ENCODE results near the gene HRH4. TPM values are rescaled to one million over a fixed set of nuclear protein-coding genes. Genes with fewer than 3 reads are reported as not detected.

The HRH4 gene
- polyA plus RNA-seq, 1 of the 3 experiments (the other 2 are of a cell fraction), result not detected

- H2AFZ ChIP-seq (ENCODE audit: low read depth), result no peak overlapping the region
- no peaks in the 10 kb centered on the region for H3K4me1 ChIP-seq (ENCODE audit: control insufficient read depth in 1 of 2, insufficient read depth in 2 of 2, low read depth in 1 of 2, low read length in 1 of 2)
- DNase-seq, result no peak
- no peak overlapping the region for H3K27ac ChIP-seq (ENCODE audit: low read depth in 2 of 2, low read length in 1 of 2)
- WGBS (ENCODE audit: low lambda C conversion rate), result 60% methylated on average over 4 of the region's 4 CpGs
- no peaks in the 10 kb centered on the region for H3K79me2 ChIP-seq (ENCODE audit: insufficient read depth)
- no peaks in the 10 kb centered on the region for H3K9me3 ChIP-seq
- H3F3A ChIP-seq (replicated peaks; ENCODE audit: insufficient read depth), result no peaks in the 10 kb centered on the region
- no peaks in the 10 kb centered on the region for H4K20me1 ChIP-seq (ENCODE audit: insufficient read depth)
- ChIA-PET POLR2A (no interaction called here), CTCF (interaction anchor here (5.1 to 6.2 kb wide), 2 partner anchors 11 to 16 kb away, joined by 24 to 41 read pairs; no protein-coding TSS in a partner anchor)
- H3K9me2 ChIP-seq, result no peaks in the 10 kb centered on the region
- TF ChIP-seq RAD21 (IDR thresholded peaks at IDR 0.05; ENCODE audit: low read length), result no peak
- TF ChIP-seq CTCF (IDR thresholded peaks at IDR 0.05), result no peak
- no peak for TF ChIP-seq JUND (IDR thresholded peaks at IDR 0.05)
- no peak for TF ChIP-seq EZH2phosphoT487 (IDR thresholded peaks at IDR 0.05; ENCODE audit: borderline replicate concordance, low read depth)
- no peak for TF ChIP-seq YY1 (IDR thresholded peaks at IDR 0.05; ENCODE audit: low read depth)
- TF ChIP-seq FOSL2 (IDR thresholded peaks at IDR 0.05; ENCODE audit: borderline replicate concordance, low read depth), result no peak
- no peak for TF ChIP-seq EP300 (IDR thresholded peaks at IDR 0.05; ENCODE audit: borderline replicate concordance in 1 of 2, low read depth in 1 of 2, low read length in 1 of 2)
- TF ChIP-seq FOXM1 (IDR thresholded peaks at IDR 0.05; ENCODE audit: low read depth), result no peak
- H3K9ac ChIP-seq, result no peak overlapping the region
- H3K27me3 ChIP-seq (ENCODE audit: insufficient read depth), result no peaks in the 10 kb centered on the region; the same call in 1 of the 2 replicates
- no peak overlapping the region for H3K4me2 ChIP-seq
- H3K36me3 ChIP-seq (replicated peaks in 1 of 2; ENCODE audit: control insufficient read depth in 1 of 2, insufficient read depth in 2 of 2, low read length in 1 of 2), result no peaks in the 10 kb centered on the region
- no peak overlapping the region for H3K4me3 ChIP-seq (ENCODE audit: low read depth in 2 of 2, low read length in 1 of 2)
Observed at GRCh38 chr18:24504401-24504800, 44.0 kb downstream of the HRH4 start.

GRCh38 chr18:24506175-24506574, 45.7 kb downstream of the HRH4 start:
- CTCF ChIA-PET, result interaction anchor here (1.1 to 6.2 kb wide), 3 partner anchors 8 to 17 kb away, joined by 3 to 41 read pairs (median 3); no protein-coding TSS in a partner anchor
- Histone ChIP-seq H3K9me3 (no peaks in the 10 kb centered on the region), H3K27me3 (ENCODE audit: insufficient read depth) (no peaks in the 10 kb centered on the region; the same call in 1 of the 2 replicates), H3K36me3 (replicated peaks in 1 of 2; ENCODE audit: control insufficient read depth in 1 of 2, insufficient read depth in 2 of 2, low read length in 1 of 2) (no peaks in the 10 kb centered on the region), H3F3A (replicated peaks; ENCODE audit: insufficient read depth) (no peaks in the 10 kb centered on the region), H3K9me2 (no peaks in the 10 kb centered on the region), H3K79me2 (ENCODE audit: insufficient read depth) (no peaks in the 10 kb centered on the region), H3K9ac (no peak overlapping the region), H2AFZ (ENCODE audit: low read depth) (no peak overlapping the region), H4K20me1 (ENCODE audit: insufficient read depth) (no peaks in the 10 kb centered on the region), H3K4me3 (ENCODE audit: low read depth in 2 of 2, low read length in 1 of 2) (no peak overlapping the region), H3K4me1 (ENCODE audit: control insufficient read depth in 1 of 2, insufficient read depth in 2 of 2, low read depth in 1 of 2, low read length in 1 of 2) (no peaks in the 10 kb centered on the region), H3K4me2 (no peak overlapping the region), H3K27ac (ENCODE audit: low read depth in 2 of 2, low read length in 1 of 2) (no peak overlapping the region)
- POLR2A ChIA-PET, result no interaction called here
- WGBS (ENCODE audit: low lambda C conversion rate), result 70% methylated on average over 6 of the region's 6 CpGs
- TF ChIP-seq JUND (IDR thresholded peaks at IDR 0.05) (no peak), TAF1 (IDR thresholded peaks at IDR 0.05; ENCODE audit: borderline replicate concordance, low read depth, low read length) (no peak), USF1 (IDR thresholded peaks at IDR 0.05; ENCODE audit: borderline replicate concordance, low read depth) (no peak), RXRA (IDR thresholded peaks at IDR 0.05; ENCODE audit: borderline replicate concordance, low read depth) (no peak), NFIC (IDR thresholded peaks at IDR 0.05; ENCODE audit: borderline replicate concordance) (no peak)
- DNase-seq, result no peak
